Neural cell (in vitro differentiated cells): ENCODE data around the gene BCL2L11. TPM values are rescaled to one million over a fixed set of nuclear protein-coding genes. Genes with fewer than 3 reads are reported as not detected.

ENCODE experiments used
- H2AFZ ChIP-seq: fragments of 200-600, 300-800 bp; sonication (generic), shearing (Covaris generic); 2 replicates; pipeline ENCODE4 v1.6.0; 2014; ENCODE audit warnings: low read depth, mild to moderate bottlenecking, antibody characterized with exemption, low read length, moderate library complexity
- H3F3A ChIP-seq: fragments of 200-600 bp; shearing (Covaris generic); 2 replicates; pipeline ENCODE4 v1.6.1; 2016; ENCODE audit warnings: mild to moderate bottlenecking, moderate library complexity, mixed read lengths, antibody characterized with exemption, low read length; ENCODE audit not compliant: insufficient read depth, poor library complexity, severe bottlenecking
- H3K27ac ChIP-seq: fragments of 200-600, 300-800 bp; sonication (generic), shearing (Covaris generic); 2 replicates; pipeline ENCODE4 v1.5.1; 2014; ENCODE audit warnings: mild to moderate bottlenecking, low read length, moderate library complexity
- H3K27me3 ChIP-seq: fragments of 300-800, 200-600 bp; sonication (generic), shearing (Covaris generic); 2 replicates; pipeline ENCODE4 v1.6.0; 2014; ENCODE audit warnings: mild to moderate bottlenecking, low read depth, low read length, moderate library complexity; ENCODE audit not compliant: insufficient read depth
- H3K36me3 ChIP-seq: fragments of 300-800, 200-600 bp; sonication (generic), shearing (Covaris generic); 2 replicates; pipeline ENCODE4 v1.5.1; 2014; ENCODE audit warnings: mild to moderate bottlenecking, antibody characterized with exemption, low read length, moderate library complexity; ENCODE audit not compliant: insufficient read depth
- H3K4me2 ChIP-seq: fragments of 300-800, 200-600 bp; sonication (generic), shearing (Covaris generic); 2 replicates; pipeline ENCODE4 v1.6.0; 2014; ENCODE audit warnings: mild to moderate bottlenecking, low read length
- H3K4me3 ChIP-seq: fragments of 300-800, 200-600 bp; sonication (generic), shearing (Covaris generic); 2 replicates; pipeline ENCODE4 v1.5.1; 2014; ENCODE audit warnings: mild to moderate bottlenecking, low read length, moderate library complexity
- H3K79me2 ChIP-seq: fragments of 200-600 bp; shearing (Covaris generic); replicated peaks from 2 replicates; pipeline ENCODE4 v1.6.0; 2014; ENCODE audit warnings: mild to moderate bottlenecking, low read length, moderate library complexity; ENCODE audit not compliant: insufficient read depth
- H3K9ac ChIP-seq: fragments of 300-800, 200-600 bp; sonication (generic), shearing (Covaris generic); 2 replicates; pipeline ENCODE4 v1.6.1; 2016; ENCODE audit warnings: mild to moderate bottlenecking, low read length, mixed read lengths
- H3K9me2 ChIP-seq: fragments of 200-600 bp; shearing (Covaris generic); 2 replicates; pipeline ENCODE4 v1.6.1; 2016; ENCODE audit warnings: mild to moderate bottlenecking, low read length, mixed read lengths; ENCODE audit not compliant: insufficient read depth
- H3K9me3 ChIP-seq: fragments of 200-600, 300-800 bp; sonication (generic), shearing (Covaris generic); 2 replicates; pipeline ENCODE4 v1.6.1; 2016; ENCODE audit warnings: mild to moderate bottlenecking, mixed run types, low read length, moderate library complexity, mixed read lengths
- H4K20me1 ChIP-seq: fragments of 200-600 bp; shearing (Covaris generic); 2 replicates; pipeline ENCODE4 v1.6.1; 2016; ENCODE audit warnings: mild to moderate bottlenecking, mixed run types; ENCODE audit not compliant: insufficient read depth
- CTCF ChIP-seq: fragments of 450-650 bp; IDR thresholded peaks from 2 replicates; pipeline ENCODE4 v1.5.1; 2014; ENCODE audit warnings: antibody characterized with exemption, mild to moderate bottlenecking, moderate library complexity; ENCODE audit not compliant: poor library complexity, severe bottlenecking
- EP300 ChIP-seq: fragments of 450-650 bp; conservative IDR thresholded peaks from 2 replicates; pipeline ENCODE4 v1.6.1; 2014; ENCODE audit warnings: antibody characterized with exemption, mild to moderate bottlenecking, moderate library complexity; ENCODE audit not compliant: poor library complexity, severe bottlenecking
- EZH2 ChIP-seq: fragments of 200-600, 300-800 bp; shearing (Covaris generic), sonication (generic); IDR thresholded peaks from 2 replicates; pipeline ENCODE4 v1.6.1; 2014; ENCODE audit warnings: antibody characterized with exemption, low read length, borderline replicate concordance, mild to moderate bottlenecking; ENCODE audit not compliant: insufficient read depth, poor library complexity, severe bottlenecking
- MXI1 ChIP-seq: fragments of 450-650 bp; conservative IDR thresholded peaks from 2 replicates; pipeline ENCODE4 v1.6.1; 2014; ENCODE audit warnings: antibody characterized with exemption, mild to moderate bottlenecking; ENCODE audit not compliant: poor library complexity, severe bottlenecking
- POLR2AphosphoS5 ChIP-seq: IDR thresholded peaks from 2 replicates; pipeline ENCODE4 v1.6.1; 2012
- RAD21 ChIP-seq: fragments of 450-650 bp; conservative IDR thresholded peaks from 2 replicates; pipeline ENCODE4 v1.6.1; 2014; ENCODE audit warnings: antibody characterized with exemption, mild to moderate bottlenecking, moderate library complexity
- REST ChIP-seq: IDR thresholded peaks from 2 replicates; pipeline ENCODE4 v1.6.1; 2012; ENCODE audit warnings: borderline replicate concordance
- SMC3 ChIP-seq: fragments of 450-650 bp; conservative IDR thresholded peaks from 2 replicates; pipeline ENCODE4 v1.6.1; 2014; ENCODE audit warnings: antibody characterized with exemption, mild to moderate bottlenecking, moderate library complexity; ENCODE audit not compliant: poor library complexity
- TAF1 ChIP-seq: IDR thresholded peaks from 2 replicates; pipeline ENCODE4 v1.6.1; 2012; ENCODE audit warnings: low read depth
- polyA plus RNA-seq: library from polyadenylated mRNA; depleted of rRNA; stranded (reverse); fragments of >200 nt; gene quantifications from 2 replicates; pipeline ENCODE4 v1.2.3, GENCODE V29; 2014

BCL2L11 gene
- polyA plus RNA-seq, 1 donor from 2014 or later, result 2.6 TPM

- H3K4me2 ChIP-seq, result no peak overlapping the region
- H3K27me3 ChIP-seq, result peaks cover 30% of the 10 kb centered on the region
- no peak overlapping the region for H2AFZ ChIP-seq
- H3K79me2 ChIP-seq, result no peaks in the 10 kb centered on the region
- H4K20me1 ChIP-seq, result no peaks in the 10 kb centered on the region
- H3K4me3 ChIP-seq, result no peak overlapping the region
- no peaks in the 10 kb centered on the region for H3K36me3 ChIP-seq
- no peak overlapping the region for H3K27ac ChIP-seq
- no peaks in the 10 kb centered on the region for H3K9me2 ChIP-seq
- H3K9ac ChIP-seq, result no peak overlapping the region
- H3K9me3 ChIP-seq, result no peaks in the 10 kb centered on the region
- no peaks in the 10 kb centered on the region for H3F3A ChIP-seq
- TF ChIP-seq REST (no peak), SMC3 (no peak), POLR2AphosphoS5 (no peak), TAF1 (no peak), EP300 (no peak), CTCF (no peak), MXI1 (no peak), RAD21 (no peak), EZH2 (no peak)
These were observed 27.6 kb downstream of the BCL2L11 start for GRCh38 chr2:111148225-111148873.

- H4K20me1 ChIP-seq, result no peaks in the 10 kb centered on the region
- no peak overlapping the region for H2AFZ ChIP-seq
- no peak overlapping the region for H3K27ac ChIP-seq
- no peak overlapping the region for H3K9ac ChIP-seq
- peaks cover 27% of the 10 kb centered on the region for H3K27me3 ChIP-seq
- no peaks in the 10 kb centered on the region for H3K9me2 ChIP-seq
- H3K4me3 ChIP-seq, result no peak overlapping the region
- TF ChIP-seq TAF1, result no peak
- TF ChIP-seq RAD21, result no peak
- no peak for TF ChIP-seq SMC3
- no peak for TF ChIP-seq CTCF
- TF ChIP-seq EZH2, result no peak
- TF ChIP-seq EP300, result no peak
- TF ChIP-seq POLR2AphosphoS5, result no peak
- no peak for TF ChIP-seq MXI1
- TF ChIP-seq REST, result no peak
- H3K4me2 ChIP-seq, result no peak overlapping the region
- H3K79me2 ChIP-seq, result no peaks in the 10 kb centered on the region
- H3F3A ChIP-seq, result no peaks in the 10 kb centered on the region
- no peaks in the 10 kb centered on the region for H3K36me3 ChIP-seq
- no peaks in the 10 kb centered on the region for H3K9me3 ChIP-seq
These were observed 28.2 kb downstream of the BCL2L11 start for GRCh38 chr2:111148925-111149324.
